Endothelial cell of umbilical vein (primary cell): ENCODE results near the gene NATD1. TPM values are rescaled to one million over a fixed set of nuclear protein-coding genes. Genes with fewer than 3 reads are reported as not detected.

Experiments used
- BruUV-seq: library from RNA; stranded (reverse); fragments of 400-500 nt; replicated peaks from 2 replicates; lab custom pipeline; 2021; lab: Mats Ljungman, UMichigan
- CTCF ChIA-PET: fragments of 300-600, 350-600 bp; sonication (Branson Sonifier 250); formaldehyde crosslinking; loops from one replicate; lab custom pipeline; 2021; ENCODE audit warnings: antibody characterized with exemption, inconsistent platforms; lab: Charles Lee
- POLR2A ChIA-PET: fragments of 300-600, 350-600 bp; sonication (Branson Sonifier 250); formaldehyde crosslinking; loops from one replicate; lab custom pipeline; 2021; ENCODE audit warnings: antibody characterized with exemption, inconsistent platforms; lab: Charles Lee
- DNase-seq: peaks from one replicate; pipeline ENCODE4 v3.0.0-alpha.2; 2011; ENCODE audit warnings: low read depth, low spot score
- FAIRE-seq: peaks from 2 replicates; lab custom pipeline; 2011; peaks lifted over from hg19 to GRCh38; lab: Jason Lieb, UNC
- H2AFZ ChIP-seq: 2 replicates; pipeline ENCODE4 v1.6.0; 2012; ENCODE audit warnings: low read depth, low read length, control low read depth, inconsistent platforms
- H3K27ac ChIP-seq: 2 replicates; pipeline ENCODE4 v1.5.1; 2011; ENCODE audit warnings: low read depth, mild to moderate bottlenecking, control low read depth, low read length, moderate library complexity; ENCODE audit not compliant: insufficient read depth
- H3K27me3 ChIP-seq, 2 experiments: 2 replicates each; pipeline versions ENCODE4 v1.6.0 to v1.6.1; 2011; ENCODE audit warnings: low read length in 2 of 2, mixed read lengths in 1 of 2; ENCODE audit not compliant: control insufficient read depth in 2 of 2, insufficient read depth in 2 of 2
- H3K36me3 ChIP-seq, 2 experiments: 2 replicates in 1 of 2; 3 replicates in 1 of 2; pipeline ENCODE4 v1.5.1; 2011; ENCODE audit warnings: low read length in 2 of 2, mild to moderate bottlenecking in 1 of 2, moderate library complexity in 1 of 2; ENCODE audit not compliant: control insufficient read depth in 2 of 2, insufficient read depth in 2 of 2; ENCODE audit errors: extremely low read depth in 1 of 2
- H3K4me1 ChIP-seq: 3 replicates; pipeline ENCODE4 v1.5.1; 2011; ENCODE audit warnings: mild to moderate bottlenecking, low read length; ENCODE audit not compliant: control insufficient read depth, insufficient read depth; ENCODE audit errors: extremely low read depth
- H3K4me2 ChIP-seq: 2 replicates; pipeline ENCODE4 v1.6.1; 2011; ENCODE audit warnings: low read length, control low read depth, mixed read lengths; ENCODE audit not compliant: insufficient read depth
- H3K4me3 ChIP-seq, 3 experiments: fragments of 200-600 bp in 1 of 3; sonication (generic), shearing (Covaris generic) in 1 of 3; replicated peaks in 1 of 3; 2 replicates each; pipeline ENCODE4 v1.5.1; 2011 to 2016; ENCODE audit warnings: control low read depth in 3 of 3, low read length in 3 of 3, mild to moderate bottlenecking in 2 of 3, inconsistent platforms in 1 of 3, low read depth in 1 of 3, moderate library complexity in 1 of 3; ENCODE audit not compliant: insufficient read depth in 1 of 3
- H3K79me2 ChIP-seq: 2 replicates; pipeline ENCODE4 v1.6.0; 2012; ENCODE audit warnings: low read length, inconsistent platforms; ENCODE audit not compliant: control insufficient read depth, insufficient read depth
- H3K9ac ChIP-seq: replicated peaks from 2 replicates; pipeline ENCODE3; 2011; ENCODE audit warnings: low read length, control low read depth; ENCODE audit not compliant: insufficient read depth; ENCODE audit errors: extremely low read depth
- H3K9me1 ChIP-seq: replicated peaks from 3 replicates; pipeline ENCODE4 v1.6.0; 2011; ENCODE audit warnings: mild to moderate bottlenecking, low read length; ENCODE audit not compliant: control insufficient read depth, insufficient read depth; ENCODE audit errors: extremely low read depth
- H3K9me3 ChIP-seq: replicated peaks from 2 replicates; pipeline ENCODE4 v1.5.1; 2012; ENCODE audit warnings: low read length, inconsistent platforms; ENCODE audit not compliant: control insufficient read depth, insufficient read depth
- H4K20me1 ChIP-seq: replicated peaks from 2 replicates; pipeline ENCODE3; 2011; ENCODE audit warnings: mild to moderate bottlenecking, low read length; ENCODE audit not compliant: control insufficient read depth, insufficient read depth; ENCODE audit errors: extremely low read depth
- EZH2 ChIP-seq: IDR thresholded peaks from 2 replicates; pipeline ENCODE4 v1.6.1; 2012; ENCODE audit warnings: borderline replicate concordance, low read depth, mild to moderate bottlenecking, moderate library complexity, low read length, inconsistent platforms; ENCODE audit not compliant: severe bottlenecking
- FOS ChIP-seq: IDR thresholded peaks from 2 replicates; pipeline ENCODE4 v1.6.1; 2011; ENCODE audit warnings: mild to moderate bottlenecking, low read length, moderate library complexity, borderline replicate concordance; ENCODE audit not compliant: insufficient read depth
- GATA2 ChIP-seq: IDR thresholded peaks from 2 replicates; pipeline ENCODE4 v1.7.0; 2011; ENCODE audit warnings: low read depth, mild to moderate bottlenecking, moderate library complexity, mixed read lengths, low read length; ENCODE audit not compliant: insufficient read length, insufficient read depth
- JUN ChIP-seq: IDR thresholded peaks from 2 replicates; pipeline ENCODE4 v1.6.1; 2011; ENCODE audit warnings: borderline replicate concordance, low read depth; ENCODE audit not compliant: insufficient read length, insufficient read depth
- MAX ChIP-seq: IDR thresholded peaks from 2 replicates; pipeline ENCODE4 v1.6.1; 2011; ENCODE audit not compliant: insufficient read depth, insufficient read length
- MYC ChIP-seq: IDR thresholded peaks from one replicate; pipeline ENCODE4 v1.6.1; 2011; ENCODE audit warnings: mild to moderate bottlenecking, low read depth, low read length
- POLR2A ChIP-seq: IDR thresholded peaks from 2 replicates; pipeline ENCODE4 v1.6.1; 2012; ENCODE audit warnings: low read depth, mild to moderate bottlenecking, control low read depth, low read length
- POLR2AphosphoS5 ChIP-seq: IDR thresholded peaks from 2 replicates; pipeline ENCODE4 v1.6.1; 2012; ENCODE audit warnings: low read depth, mild to moderate bottlenecking, control low read depth, low read length, moderate library complexity; ENCODE audit not compliant: insufficient read depth
- dilution Hi-C: fragments of 300-500 bp; cut with MboI; formaldehyde crosslinking; loops from one replicate; pipeline ENCODE4 v1.15.0; 2019; ENCODE audit warnings: low sequenced_read_pairs; ENCODE audit not compliant: extremely low pct_ligation_motif_present
- intact Hi-C: fragments of 100-400 bp; cut with micrococcal nuclease; formaldehyde crosslinking; loops from one replicate; pipeline ENCODE4 v1.10.0; 2022
- polyA plus RNA-seq, 4 experiments: library from polyadenylated mRNA; depleted of rRNA in 3 of 4; stranded (reverse) in 3 of 4; unstranded in 1 of 4; fragments of >200 nt; gene quantifications; 2 replicates each; pipeline versions ENCODE4 v1.2.1 to v1.2.3, GENCODE V29; 2011 to 2012; ENCODE audit warnings: missing spikeins in 1 of 4
- total RNA-seq: library from RNA; stranded (reverse); gene quantifications from 2 replicates; pipeline ENCODE4 v1.2.3, GENCODE V29; 2021
- TF ChIP-seq, protein P1 (sequence below), 2 donors: IDR thresholded peaks; 1 replicate in 1 of 2; 2 replicates in 1 of 2; pipeline ENCODE4 v1.5.1; 2011; ENCODE audit warnings: low read length in 2 of 2, mild to moderate bottlenecking in 2 of 2, moderate library complexity in 2 of 2, control low read depth in 1 of 2, inconsistent platforms in 1 of 2, low read depth in 1 of 2; ENCODE audit not compliant: insufficient read depth in 1 of 2; ENCODE audit errors: extremely low read depth in 1 of 2

NATD1 gene
- total and polyA plus RNA-seq, 2 donors (not counting 3 experiments of a cell fraction or from before 2014, with no cell fraction given), result 7.0 to 7.2 TPM

GRCh38 chr17:21204935-21205334 lies 48.3 kb downstream of the NATD1 start:
- BruUV-seq, result no TSS peak
- intact Hi-C loops, result no loop called here
- H3K27me3 ChIP-seq, result no peaks in the 10 kb centered on the region
- no peaks in the 10 kb centered on the region for H3K4me1 ChIP-seq
- no peak overlapping the region for H3K4me3 ChIP-seq
- H3K9me1 ChIP-seq, result no peaks in the 10 kb centered on the region
- H3K9me3 ChIP-seq, result no peaks in the 10 kb centered on the region
- peaks cover 95% of the 10 kb centered on the region for H3K79me2 ChIP-seq
- no peak for TF ChIP-seq EZH2
- no peak for TF ChIP-seq FOS
- no peak for TF ChIP-seq POLR2AphosphoS5
- TF ChIP-seq GATA2, result no peak
- TF ChIP-seq, protein P1, sequence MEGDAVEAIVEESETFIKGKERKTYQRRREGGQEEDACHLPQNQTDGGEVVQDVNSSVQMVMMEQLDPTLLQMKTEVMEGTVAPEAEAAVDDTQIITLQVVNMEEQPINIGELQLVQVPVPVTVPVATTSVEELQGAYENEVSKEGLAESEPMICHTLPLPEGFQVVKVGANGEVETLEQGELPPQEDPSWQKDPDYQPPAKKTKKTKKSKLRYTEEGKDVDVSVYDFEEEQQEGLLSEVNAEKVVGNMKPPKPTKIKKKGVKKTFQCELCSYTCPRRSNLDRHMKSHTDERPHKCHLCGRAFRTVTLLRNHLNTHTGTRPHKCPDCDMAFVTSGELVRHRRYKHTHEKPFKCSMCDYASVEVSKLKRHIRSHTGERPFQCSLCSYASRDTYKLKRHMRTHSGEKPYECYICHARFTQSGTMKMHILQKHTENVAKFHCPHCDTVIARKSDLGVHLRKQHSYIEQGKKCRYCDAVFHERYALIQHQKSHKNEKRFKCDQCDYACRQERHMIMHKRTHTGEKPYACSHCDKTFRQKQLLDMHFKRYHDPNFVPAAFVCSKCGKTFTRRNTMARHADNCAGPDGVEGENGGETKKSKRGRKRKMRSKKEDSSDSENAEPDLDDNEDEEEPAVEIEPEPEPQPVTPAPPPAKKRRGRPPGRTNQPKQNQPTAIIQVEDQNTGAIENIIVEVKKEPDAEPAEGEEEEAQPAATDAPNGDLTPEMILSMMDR (IDR thresholded peaks at IDR 0.05; ENCODE audit: extremely low read depth in 1 of 2, insufficient read depth in 1 of 2, low read depth in 1 of 2, low read length in 2 of 2), result no peak
- no peak for TF ChIP-seq MYC
- no peak for TF ChIP-seq JUN
- TF ChIP-seq POLR2A, result no peak
- no peak for TF ChIP-seq MAX
- DNase-seq (no peak), FAIRE-seq (no peak)
- CTCF ChIA-PET, result no interaction called here
- H3K9ac ChIP-seq, result no peak overlapping the region
- peaks cover 2 to 12% of the 10 kb centered on the region in 2 experiments for H3K36me3 ChIP-seq
- POLR2A ChIA-PET, result no interaction called here
- dilution Hi-C loops, result no loop called here
- no peak overlapping the region for H3K4me2 ChIP-seq
- H4K20me1 ChIP-seq, result no peaks in the 10 kb centered on the region
- H2AFZ ChIP-seq, result no peak overlapping the region
- H3K27ac ChIP-seq, result no peak overlapping the region
